Transverse colon (tissue), 4 donors: ENCODE measurements around the gene FNBP1L. TPM values are rescaled to one million over a fixed set of nuclear protein-coding genes. Genes with fewer than 3 reads are reported as not detected.

Experiments
- DNase-seq: peaks from one replicate; pipeline ENCODE4 v3.0.0-alpha.2; 2019
- H3K27ac ChIP-seq, 4 donors: fragments of 200-600 bp; sonication (generic); 2 replicates each; pipeline ENCODE4 v1.5.1; 2016 to 2018; ENCODE audit warnings: inconsistent platforms in 4 of 4
- H3K27me3 ChIP-seq: fragments of 200-600 bp; sonication (generic); 2 replicates; pipeline ENCODE4 v1.5.1; 2017; ENCODE audit warnings: inconsistent platforms
- H3K36me3 ChIP-seq, 4 donors: fragments of 200-600 bp; sonication (generic); 2 replicates each; pipeline ENCODE4 v1.5.1; 2017 to 2019; ENCODE audit warnings: inconsistent platforms in 4 of 4
- H3K4me1 ChIP-seq, 4 donors: fragments of 200-600 bp; sonication (generic); 2 replicates each; pipeline ENCODE4 v1.5.1; 2017 to 2020; ENCODE audit warnings: inconsistent platforms in 4 of 4
- H3K4me3 ChIP-seq, 4 donors: fragments of 200-600 bp; sonication (generic); 1 replicate in 1 of 4; 2 replicates in 3 of 4; pipeline versions ENCODE4 v1.5.1 to v1.6.1; 2017 to 2019; ENCODE audit warnings: inconsistent platforms in 4 of 4
- H3K9me3 ChIP-seq, 2 donors: fragments of 200-600 bp; sonication (generic); 2 replicates each; pipeline ENCODE4 v1.5.1; 2017 to 2019; ENCODE audit warnings: inconsistent platforms in 2 of 2
- EP300 ChIP-seq: sonication (generic); formaldehyde crosslinking; IDR thresholded peaks from one replicate; pipeline ENCODE4 v1.6.1; 2017; ENCODE audit warnings: antibody characterized with exemption, low read depth
- POLR2A ChIP-seq: fragments of 450-650 bp; IDR thresholded peaks from one replicate; pipeline ENCODE4 v1.6.1; 2016; ENCODE audit warnings: antibody characterized with exemption, mild to moderate bottlenecking, moderate library complexity
- POLR2AphosphoS5 ChIP-seq, 3 donors: sonication (generic); formaldehyde crosslinking; IDR thresholded peaks; one replicate each; pipeline ENCODE4 v1.6.1; 2016; ENCODE audit warnings: antibody characterized with exemption in 3 of 3
- WGBS, 2 donors: methylation state at CpG; one replicate each; pipeline ENCODE4 v1.1.5; 2018; ENCODE audit warnings: low coverage in 1 of 2; 5-methylcytosine and 5-hydroxymethylcytosine counted together
- in situ Hi-C, 4 donors: fragments of 200-750 bp; cut with MboI; loops; one replicate each; pipeline versions ENCODE4 v1.15.0 to v1.15.1; 2017; ENCODE audit warnings: low sequenced_read_pairs in 3 of 4, low pct_ligation_motif_present in 1 of 4, low pct_unique_long_range_greater_than_20kb in 1 of 4
- intact Hi-C: fragments of 100-400 bp; cut with DNase I; formaldehyde crosslinking; loops from one replicate; pipeline ENCODE4 v1.15.1; 2023; ENCODE audit warnings: low total_unique reads
- total RNA-seq, 4 donors: library from RNA; depleted of rRNA; stranded (reverse); fragments of >200 nt; gene quantifications; one replicate each; pipeline ENCODE4 v1.1.0, GENCODE V29; 2016
- TF ChIP-seq, protein P1 (sequence below), 5 experiments: fragments of 200-600 bp in 3 of 5; fragments of 450-650 bp in 2 of 5; sonication (generic) in 3 of 5; IDR thresholded peaks; 1 replicate in 2 of 5; 2 replicates in 3 of 5; pipeline ENCODE4 v1.5.1; 2016 to 2017; ENCODE audit warnings: antibody characterized with exemption in 5 of 5, inconsistent platforms in 3 of 5, mild to moderate bottlenecking in 2 of 5, moderate library complexity in 1 of 5

Gene FNBP1L
- 10 to 100 TPM; 31.0 to 69.4 (median 49.0) TPM for total RNA-seq

DNA sequence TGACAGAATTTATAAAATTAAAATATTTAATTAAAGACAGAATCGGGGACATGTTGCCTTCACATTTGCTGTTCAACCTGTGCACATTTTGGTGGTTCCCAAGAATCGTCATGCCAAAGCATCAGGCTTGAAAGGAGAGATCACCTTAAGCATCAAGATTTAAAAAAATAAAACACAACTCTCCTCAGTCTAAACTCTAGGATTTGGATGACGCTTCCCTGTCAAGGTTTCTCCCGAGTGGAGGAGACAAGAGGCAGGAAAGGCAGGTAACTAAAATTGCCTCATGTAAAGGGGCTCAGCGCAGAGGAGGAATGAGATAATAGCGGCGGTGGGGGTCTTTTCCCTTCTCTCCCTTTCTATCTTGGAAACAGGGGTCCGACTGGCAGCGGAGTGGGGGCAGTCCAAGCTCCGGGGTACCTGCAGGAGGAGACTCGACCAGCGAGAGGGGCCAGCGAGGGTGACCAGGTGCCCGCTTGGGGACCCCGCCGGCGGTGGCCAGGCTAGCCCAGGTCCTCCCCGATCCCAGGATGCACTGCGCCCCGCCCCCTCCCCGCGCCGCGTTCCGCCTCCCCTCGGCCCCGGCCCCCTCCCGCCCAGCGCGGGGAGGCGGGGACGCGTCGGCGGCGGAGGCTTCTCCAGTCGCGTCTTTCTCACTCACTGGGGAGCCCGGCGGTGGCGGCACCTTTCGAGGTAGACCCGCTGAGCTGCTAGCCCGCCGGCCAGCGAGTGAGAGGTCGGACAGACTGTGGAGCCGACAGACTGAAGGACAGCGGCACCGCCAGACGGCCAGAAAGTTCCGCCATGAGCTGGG lies at the start of gene FNBP1L:
FNBP1L (plus strand) TSS at position 638 of the 811 bp plus-strand sequence; CDS start at position 802, 164 bp downstream.
- Histone ChIP-seq H3K4me3 (peak within 1 kb of the TSS; percentile 75 to 90 (median 83)), H3K27me3 (no peaks in the 10 kb centered on the region), H3K27ac (peak within 1 kb of the TSS; percentile 90 to 94 (median 92)), H3K4me1 (peaks cover 0 to 41% (median 10%) of the 10 kb centered on the region in 4 donors), H3K36me3 (no peaks in the 10 kb centered on the region), H3K9me3 (no peaks in the 10 kb centered on the region)
- TF ChIP-seq, protein P1, sequence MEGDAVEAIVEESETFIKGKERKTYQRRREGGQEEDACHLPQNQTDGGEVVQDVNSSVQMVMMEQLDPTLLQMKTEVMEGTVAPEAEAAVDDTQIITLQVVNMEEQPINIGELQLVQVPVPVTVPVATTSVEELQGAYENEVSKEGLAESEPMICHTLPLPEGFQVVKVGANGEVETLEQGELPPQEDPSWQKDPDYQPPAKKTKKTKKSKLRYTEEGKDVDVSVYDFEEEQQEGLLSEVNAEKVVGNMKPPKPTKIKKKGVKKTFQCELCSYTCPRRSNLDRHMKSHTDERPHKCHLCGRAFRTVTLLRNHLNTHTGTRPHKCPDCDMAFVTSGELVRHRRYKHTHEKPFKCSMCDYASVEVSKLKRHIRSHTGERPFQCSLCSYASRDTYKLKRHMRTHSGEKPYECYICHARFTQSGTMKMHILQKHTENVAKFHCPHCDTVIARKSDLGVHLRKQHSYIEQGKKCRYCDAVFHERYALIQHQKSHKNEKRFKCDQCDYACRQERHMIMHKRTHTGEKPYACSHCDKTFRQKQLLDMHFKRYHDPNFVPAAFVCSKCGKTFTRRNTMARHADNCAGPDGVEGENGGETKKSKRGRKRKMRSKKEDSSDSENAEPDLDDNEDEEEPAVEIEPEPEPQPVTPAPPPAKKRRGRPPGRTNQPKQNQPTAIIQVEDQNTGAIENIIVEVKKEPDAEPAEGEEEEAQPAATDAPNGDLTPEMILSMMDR (IDR thresholded peaks at IDR 0.05), result no peak
- TF ChIP-seq EP300, result no peak
- TF ChIP-seq POLR2A, result peak; percentile 75
- TF ChIP-seq POLR2AphosphoS5 (IDR thresholded peaks at IDR 0.05), result peak; percentile 73 to 84 (median 82)
- in situ Hi-C loops, result loop anchor here (10.0 to 25.0 kb wide), 5 partner anchors 135 to 390 kb away; no protein-coding TSS in a partner anchor
- peak; percentile 84 for DNase-seq
- WGBS, 2 donors, result 2 to 6% methylated on average over 4 to 20 of the region's 52 CpGs
- intact Hi-C loops, result loop anchor here (10.0 kb wide), 1 partner anchor 397 kb away; no protein-coding TSS in a partner anchor

- H3K36me3 ChIP-seq, result no peaks in the 10 kb centered on the region
- TF ChIP-seq, protein P1 (IDR thresholded peaks at IDR 0.05), result no peak
- TF ChIP-seq POLR2AphosphoS5 (IDR thresholded peaks at IDR 0.05), result no peak
- TF ChIP-seq EP300, result no peak
- no peak for TF ChIP-seq POLR2A
- no peak overlapping the region for H3K4me3 ChIP-seq
- in situ Hi-C loops, result no loop called here
- H3K4me1 ChIP-seq, result no peaks in the 10 kb centered on the region
- no peaks in the 10 kb centered on the region for H3K27me3 ChIP-seq
- no peak overlapping the region for H3K27ac ChIP-seq
- DNase-seq, result no peak
- no peaks in the 10 kb centered on the region for H3K9me3 ChIP-seq
- intact Hi-C loops, result no loop called here
These were observed 48.1 kb upstream of the FNBP1L start for GRCh38 chr1:93399781-93400180.

GRCh38 chr1:93408203-93408602 lies 39.7 kb upstream of the FNBP1L start:
- no peaks in the 10 kb centered on the region for H3K4me1 ChIP-seq
- in situ Hi-C loops, result no loop called here
- TF ChIP-seq, protein P1 (IDR thresholded peaks at IDR 0.05), result no peak
- no peaks in the 10 kb centered on the region for H3K9me3 ChIP-seq
- no peaks in the 10 kb centered on the region for H3K27me3 ChIP-seq
- no peaks in the 10 kb centered on the region for H3K36me3 ChIP-seq
- no peak overlapping the region for H3K27ac ChIP-seq
- WGBS, 2 donors, result 88% methylated on average over 4 of the region's 4 CpGs; no CpG with 5 or more reads in 1 of the 2 donors
- intact Hi-C loops, result no loop called here
- H3K4me3 ChIP-seq, result no peak overlapping the region
- no peak for DNase-seq

DNA sequence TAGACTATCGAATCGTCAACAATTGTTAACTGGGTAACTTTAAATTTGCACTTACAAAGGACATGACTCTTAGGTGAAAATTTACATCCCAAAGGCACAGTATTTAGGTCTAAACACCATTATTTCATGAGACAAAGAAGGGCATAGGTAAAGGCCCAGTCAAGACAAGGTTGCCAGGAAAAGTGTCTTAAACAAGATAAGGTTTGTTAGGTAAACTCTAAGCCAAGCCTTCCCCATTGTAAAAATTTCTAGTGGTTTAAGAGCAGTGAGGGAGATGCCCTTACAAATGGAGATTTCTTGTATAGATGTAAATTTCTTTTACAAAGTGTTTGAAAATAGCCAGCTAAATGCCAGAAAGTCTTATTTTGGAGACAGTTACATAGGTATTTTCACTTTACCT lies 36.9 kb upstream of the FNBP1L start:
- H3K27me3 ChIP-seq, result no peaks in the 10 kb centered on the region
- H3K9me3 ChIP-seq, result no peaks in the 10 kb centered on the region
- H3K4me1 ChIP-seq, result no peaks in the 10 kb centered on the region
- no peak for DNase-seq
- no peak overlapping the region for H3K27ac ChIP-seq
- in situ Hi-C loops, result loop anchor here in 1 of 4 donors (10.0 kb wide), 1 partner anchor 106 kb away; no protein-coding TSS in a partner anchor
- WGBS, 2 donors, result 56 to 63% methylated on average over 2 of the region's 2 CpGs
- H3K36me3 ChIP-seq, result no peaks in the 10 kb centered on the region
- no peak overlapping the region for H3K4me3 ChIP-seq
- intact Hi-C loops, result no loop called here
- TF ChIP-seq, protein P1 (IDR thresholded peaks at IDR 0.05), result no peak
- no peak for TF ChIP-seq POLR2AphosphoS5 (IDR thresholded peaks at IDR 0.05)
